ENCODE results near the gene UBE2N. TPM values are rescaled to one million over a fixed set of nuclear protein-coding genes. Genes with fewer than 3 reads are reported as not detected.

UBE2N gene
- total and polyA plus RNA-seq, 2 donors (not counting 3 experiments of a cell fraction or from before 2014, with no cell fraction given) = 59.2 to 125 TPM

- Histone ChIP-seq H3K4me3 (replicated peaks in 1 of 3; ENCODE audit: insufficient read depth in 1 of 3, low read depth in 1 of 3, low read length in 3 of 3) (no peak overlapping the region), H3K36me3 (ENCODE audit: control insufficient read depth in 2 of 2, extremely low read depth in 1 of 2, insufficient read depth in 2 of 2, low read length in 2 of 2) (peaks cover 15 to 31% of the 10 kb centered on the region in 2 experiments), H3K9me3 (replicated peaks; ENCODE audit: control insufficient read depth, insufficient read depth, low read length) (no peaks in the 10 kb centered on the region), H3K79me2 (ENCODE audit: control insufficient read depth, insufficient read depth, low read length) (peaks cover 8% of the 10 kb centered on the region), H3K9ac (replicated peaks; ENCODE audit: extremely low read depth, insufficient read depth, low read length) (no peak overlapping the region), H2AFZ (ENCODE audit: low read depth, low read length) (no peak overlapping the region), H3K27ac (ENCODE audit: insufficient read depth, low read depth, low read length) (no peak overlapping the region), H3K4me1 (ENCODE audit: control insufficient read depth, extremely low read depth, insufficient read depth, low read length) (no peaks in the 10 kb centered on the region), H4K20me1 (replicated peaks; ENCODE audit: control insufficient read depth, extremely low read depth, insufficient read depth, low read length) (no peaks in the 10 kb centered on the region), H3K4me2 (ENCODE audit: insufficient read depth, low read length) (no peak overlapping the region), H3K27me3 (ENCODE audit: control insufficient read depth in 2 of 2, insufficient read depth in 2 of 2, low read length in 2 of 2) (no peaks in the 10 kb centered on the region), H3K9me1 (replicated peaks; ENCODE audit: control insufficient read depth, extremely low read depth, insufficient read depth, low read length) (no peaks in the 10 kb centered on the region)
- TF ChIP-seq POLR2A (IDR thresholded peaks at IDR 0.05; ENCODE audit: low read depth, low read length) = no peak
- TF ChIP-seq FOS (IDR thresholded peaks at IDR 0.05; ENCODE audit: borderline replicate concordance, insufficient read depth, low read length) = no peak
- TF ChIP-seq JUN (IDR thresholded peaks at IDR 0.05; ENCODE audit: borderline replicate concordance, insufficient read depth, insufficient read length, low read depth) = no peak
- no peak for TF ChIP-seq MAX (IDR thresholded peaks at IDR 0.05; ENCODE audit: insufficient read depth, insufficient read length)
- no peak for TF ChIP-seq MYC (IDR thresholded peaks at IDR 0.05; ENCODE audit: low read depth, low read length)
- no peak for TF ChIP-seq POLR2AphosphoS5 (IDR thresholded peaks at IDR 0.05; ENCODE audit: insufficient read depth, low read depth, low read length)
- TF ChIP-seq, protein P1, sequence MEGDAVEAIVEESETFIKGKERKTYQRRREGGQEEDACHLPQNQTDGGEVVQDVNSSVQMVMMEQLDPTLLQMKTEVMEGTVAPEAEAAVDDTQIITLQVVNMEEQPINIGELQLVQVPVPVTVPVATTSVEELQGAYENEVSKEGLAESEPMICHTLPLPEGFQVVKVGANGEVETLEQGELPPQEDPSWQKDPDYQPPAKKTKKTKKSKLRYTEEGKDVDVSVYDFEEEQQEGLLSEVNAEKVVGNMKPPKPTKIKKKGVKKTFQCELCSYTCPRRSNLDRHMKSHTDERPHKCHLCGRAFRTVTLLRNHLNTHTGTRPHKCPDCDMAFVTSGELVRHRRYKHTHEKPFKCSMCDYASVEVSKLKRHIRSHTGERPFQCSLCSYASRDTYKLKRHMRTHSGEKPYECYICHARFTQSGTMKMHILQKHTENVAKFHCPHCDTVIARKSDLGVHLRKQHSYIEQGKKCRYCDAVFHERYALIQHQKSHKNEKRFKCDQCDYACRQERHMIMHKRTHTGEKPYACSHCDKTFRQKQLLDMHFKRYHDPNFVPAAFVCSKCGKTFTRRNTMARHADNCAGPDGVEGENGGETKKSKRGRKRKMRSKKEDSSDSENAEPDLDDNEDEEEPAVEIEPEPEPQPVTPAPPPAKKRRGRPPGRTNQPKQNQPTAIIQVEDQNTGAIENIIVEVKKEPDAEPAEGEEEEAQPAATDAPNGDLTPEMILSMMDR (IDR thresholded peaks at IDR 0.05; ENCODE audit: extremely low read depth in 1 of 2, insufficient read depth in 1 of 2, low read depth in 1 of 2, low read length in 2 of 2) = no peak
- no peak for TF ChIP-seq GATA2 (IDR thresholded peaks at IDR 0.05; ENCODE audit: insufficient read depth, insufficient read length, low read depth, low read length)
- no peak for TF ChIP-seq EZH2 (IDR thresholded peaks at IDR 0.05; ENCODE audit: borderline replicate concordance, low read depth, low read length, severe bottlenecking)
- DNase-seq (ENCODE audit: low read depth, low spot score) (no peak), FAIRE-seq (no peak)
- no TSS peak for BruUV-seq (replicated peaks)
- intact Hi-C loops (cut with micrococcal nuclease) (no loop called here), dilution Hi-C loops (cut with MboI; ENCODE audit: extremely low pct_ligation_motif_present, low sequenced_read_pairs) (no loop called here)
- ChIA-PET POLR2A (interaction anchor here (0.6 kb wide), 1 partner anchor 10 kb away, joined by 3 read pairs; no protein-coding TSS in a partner anchor), CTCF (interaction anchor here (1.7 to 5.7 kb wide), 2 partner anchors 15 to 20 kb away, joined by 5 to 24 read pairs; no protein-coding TSS in a partner anchor)
Measured at GRCh38 chr12:93482721-93483120, 41.0 kb upstream of the UBE2N start.

All from endothelial cell of umbilical vein (primary cell).